Type B pancreatic cell (in vitro differentiated cells): ENCODE results near the gene FNDC1. TPM values are rescaled to one million over a fixed set of nuclear protein-coding genes. Genes with fewer than 3 reads are reported as not detected.

Source experiments
- DNase-seq: peaks from one replicate; pipeline ENCODE4 v3.0.0; 2021; ENCODE audit warnings: mixed read lengths; ENCODE audit not compliant: unreplicated experiment; ENCODE audit errors: extremely low spot score
- H3K27ac Mint-ChIP-seq: 2 replicates; pipeline ENCODE4 v1.8.0; 2021; ENCODE audit warnings: mild to moderate bottlenecking, mixed read lengths
- H3K27me3 Mint-ChIP-seq: 2 replicates; pipeline ENCODE4 v1.8.0; 2021; ENCODE audit warnings: mixed read lengths
- H3K36me3 Mint-ChIP-seq: 2 replicates; pipeline ENCODE4 v1.8.0; 2021; ENCODE audit warnings: mixed read lengths
- H3K4me1 Mint-ChIP-seq: one replicate; pipeline ENCODE4 v1.8.0; 2021; ENCODE audit warnings: mixed read lengths; ENCODE audit not compliant: unreplicated experiment
- H3K4me3 Mint-ChIP-seq: 2 replicates; pipeline ENCODE4 v1.8.0; 2021; ENCODE audit warnings: mild to moderate bottlenecking, mixed read lengths
- H3K9me3 Mint-ChIP-seq: 2 replicates; pipeline ENCODE4 v1.8.0; 2021; ENCODE audit warnings: mixed read lengths
- total RNA-seq: library from RNA; stranded (reverse); gene quantifications from 2 replicates; pipeline ENCODE4 v1.2.1, GENCODE V29; 2021; ENCODE audit warnings: low replicate concordance
- TF ChIP-seq, protein P1 (sequence below): fragments of 200-600 bp; sonication (generic); conservative IDR thresholded peaks from 2 replicates; pipeline ENCODE4 v1.5.0; 2021; ENCODE audit warnings: antibody characterized with exemption, mild to moderate bottlenecking

FNDC1 gene
- total RNA-seq, 1 donor from 2014 or later = 1.7 TPM

GRCh38 chr6:159170333-159170672 is 1.1 kb downstream of the FNDC1 start:
- no peaks in the 10 kb centered on the region for H3K36me3 Mint-ChIP-seq
- peaks cover 90% of the 10 kb centered on the region for H3K27me3 Mint-ChIP-seq
- no peak overlapping the region for H3K27ac Mint-ChIP-seq
- H3K9me3 Mint-ChIP-seq = no peaks in the 10 kb centered on the region
- H3K4me3 Mint-ChIP-seq = peak overlapping the region; percentile 83
- H3K4me1 Mint-ChIP-seq = peaks cover 10% of the 10 kb centered on the region
- DNase-seq = no peak
- TF ChIP-seq, protein P1, sequence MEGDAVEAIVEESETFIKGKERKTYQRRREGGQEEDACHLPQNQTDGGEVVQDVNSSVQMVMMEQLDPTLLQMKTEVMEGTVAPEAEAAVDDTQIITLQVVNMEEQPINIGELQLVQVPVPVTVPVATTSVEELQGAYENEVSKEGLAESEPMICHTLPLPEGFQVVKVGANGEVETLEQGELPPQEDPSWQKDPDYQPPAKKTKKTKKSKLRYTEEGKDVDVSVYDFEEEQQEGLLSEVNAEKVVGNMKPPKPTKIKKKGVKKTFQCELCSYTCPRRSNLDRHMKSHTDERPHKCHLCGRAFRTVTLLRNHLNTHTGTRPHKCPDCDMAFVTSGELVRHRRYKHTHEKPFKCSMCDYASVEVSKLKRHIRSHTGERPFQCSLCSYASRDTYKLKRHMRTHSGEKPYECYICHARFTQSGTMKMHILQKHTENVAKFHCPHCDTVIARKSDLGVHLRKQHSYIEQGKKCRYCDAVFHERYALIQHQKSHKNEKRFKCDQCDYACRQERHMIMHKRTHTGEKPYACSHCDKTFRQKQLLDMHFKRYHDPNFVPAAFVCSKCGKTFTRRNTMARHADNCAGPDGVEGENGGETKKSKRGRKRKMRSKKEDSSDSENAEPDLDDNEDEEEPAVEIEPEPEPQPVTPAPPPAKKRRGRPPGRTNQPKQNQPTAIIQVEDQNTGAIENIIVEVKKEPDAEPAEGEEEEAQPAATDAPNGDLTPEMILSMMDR = no peak

GRCh38 chr6:159170999-159171712 is 2.0 kb downstream of the FNDC1 start:
- Mint-ChIP-seq H3K27ac (no peak overlapping the region), H3K27me3 (peaks cover 89% of the 10 kb centered on the region), H3K4me1 (peaks cover 12% of the 10 kb centered on the region), H3K36me3 (no peaks in the 10 kb centered on the region), H3K4me3 (peak overlapping the region; percentile 83), H3K9me3 (no peaks in the 10 kb centered on the region)
- TF ChIP-seq, protein P1 = no peak
- DNase-seq = no peak

DNA sequence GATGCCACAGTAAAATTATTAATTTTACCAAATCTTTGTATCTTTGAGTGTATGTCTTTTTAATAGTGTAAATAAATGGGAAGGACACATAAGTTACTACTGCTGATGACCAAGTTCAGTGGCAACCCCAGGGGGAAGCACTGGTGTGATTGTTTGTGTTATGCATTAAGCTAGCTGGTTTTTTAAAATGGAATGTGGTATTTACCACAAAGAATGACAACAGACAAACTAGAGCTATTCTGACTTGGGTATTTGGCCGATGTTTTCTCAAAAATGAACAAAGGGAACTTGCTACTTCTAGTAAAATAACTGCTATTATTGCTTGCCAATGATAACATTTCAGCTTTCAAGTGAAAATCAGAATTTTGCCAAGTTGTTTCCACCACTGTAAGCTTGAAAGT is 2.9 kb downstream of the FNDC1 start:
- peaks cover 12% of the 10 kb centered on the region for H3K4me1 Mint-ChIP-seq
- H3K4me3 Mint-ChIP-seq = no peak overlapping the region
- TF ChIP-seq, protein P1 = no peak
- no peaks in the 10 kb centered on the region for H3K36me3 Mint-ChIP-seq
- H3K27me3 Mint-ChIP-seq = peaks cover 89% of the 10 kb centered on the region
- H3K9me3 Mint-ChIP-seq = no peaks in the 10 kb centered on the region
- H3K27ac Mint-ChIP-seq = no peak overlapping the region
- DNase-seq = no peak

GRCh38 chr6:159174263-159174969 is 5.2 kb downstream of the FNDC1 start:
- DNase-seq = peak; percentile 81
- no peaks in the 10 kb centered on the region for H3K9me3 Mint-ChIP-seq
- no peak overlapping the region for H3K4me3 Mint-ChIP-seq
- peaks cover 7% of the 10 kb centered on the region for H3K4me1 Mint-ChIP-seq
- H3K36me3 Mint-ChIP-seq = no peaks in the 10 kb centered on the region
- TF ChIP-seq, protein P1 = peak; percentile 95
- H3K27me3 Mint-ChIP-seq = peaks cover 80% of the 10 kb centered on the region
- H3K27ac Mint-ChIP-seq = no peak overlapping the region

DNA sequence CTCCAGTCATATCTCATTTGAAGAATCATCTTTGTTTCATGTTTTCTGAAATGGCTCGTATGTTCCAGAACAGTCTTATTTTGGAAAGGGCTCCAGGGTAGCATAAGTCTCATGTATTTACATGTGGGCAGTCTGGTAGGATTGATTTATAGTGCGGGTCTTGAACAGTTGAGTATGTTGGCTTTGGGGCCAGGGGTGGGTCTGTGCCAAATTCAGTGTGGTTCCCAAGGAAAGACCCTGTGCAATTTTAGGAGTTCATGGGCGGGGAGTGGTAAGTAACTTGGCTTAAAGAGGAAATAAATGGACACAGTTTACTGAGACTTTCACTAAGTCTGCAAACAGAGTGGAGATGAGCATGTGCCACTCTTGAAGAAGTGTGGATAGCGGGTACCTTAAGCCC is 7.7 kb downstream of the FNDC1 start:
- Mint-ChIP-seq H3K4me3 (no peak overlapping the region), H3K36me3 (no peaks in the 10 kb centered on the region), H3K9me3 (no peaks in the 10 kb centered on the region), H3K4me1 (peaks cover 4% of the 10 kb centered on the region), H3K27ac (no peak overlapping the region), H3K27me3 (peaks cover 66% of the 10 kb centered on the region)
- TF ChIP-seq, protein P1 = no peak
- no peak for DNase-seq
